D341Med (cell line): ENCODE results near the gene SIAE.
A peak's percentile ranks its signal among the peaks of the same experiment; 100 is the strongest.

ENCODE experiments used
- DNase-seq: peaks from one replicate; pipeline ENCODE4 v3.0.0; 2012; ENCODE audit warnings: low spot score

Gene SIAE, protein sequence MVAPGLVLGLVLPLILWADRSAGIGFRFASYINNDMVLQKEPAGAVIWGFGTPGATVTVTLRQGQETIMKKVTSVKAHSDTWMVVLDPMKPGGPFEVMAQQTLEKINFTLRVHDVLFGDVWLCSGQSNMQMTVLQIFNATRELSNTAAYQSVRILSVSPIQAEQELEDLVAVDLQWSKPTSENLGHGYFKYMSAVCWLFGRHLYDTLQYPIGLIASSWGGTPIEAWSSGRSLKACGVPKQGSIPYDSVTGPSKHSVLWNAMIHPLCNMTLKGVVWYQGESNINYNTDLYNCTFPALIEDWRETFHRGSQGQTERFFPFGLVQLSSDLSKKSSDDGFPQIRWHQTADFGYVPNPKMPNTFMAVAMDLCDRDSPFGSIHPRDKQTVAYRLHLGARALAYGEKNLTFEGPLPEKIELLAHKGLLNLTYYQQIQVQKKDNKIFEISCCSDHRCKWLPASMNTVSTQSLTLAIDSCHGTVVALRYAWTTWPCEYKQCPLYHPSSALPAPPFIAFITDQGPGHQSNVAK

GRCh38 chr11:124673333-124674167, at the start of gene SIAE, which contains the start of gene SPA17:
Gene SIAE, minus strand, starts transcription at chr11:124673739. Its CDS starts 31 bp downstream, at chr11:124673708.
Gene SPA17, plus strand, starts transcription at chr11:124673904. Its CDS starts 1,361 bp downstream, at chr11:124675265.
- DNase-seq: peak; percentile 95

DNA sequence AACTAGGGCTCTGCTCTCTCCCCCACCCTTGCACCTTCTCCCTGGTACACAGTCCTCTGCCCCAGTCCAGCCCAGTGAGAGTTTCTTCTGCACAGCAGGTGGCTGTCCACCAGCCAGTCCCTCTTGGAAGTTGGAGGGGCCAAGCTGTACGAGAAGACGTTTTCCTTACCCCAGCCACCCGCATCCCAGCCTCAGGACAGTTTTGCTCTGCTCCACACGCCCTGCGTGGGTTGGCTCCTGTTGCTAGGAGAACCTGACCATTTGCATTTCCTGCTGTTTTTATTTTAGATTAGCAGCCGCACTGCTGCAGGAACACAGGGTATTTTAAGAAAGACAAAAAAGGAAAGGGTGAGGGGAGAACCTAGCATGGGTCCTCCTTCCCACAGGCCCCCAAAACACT, 48.6 kb upstream of the SIAE start:
- no peak for DNase-seq

- DNase-seq: no peak
Observed at GRCh38 chr11:124719534-124719933, 46.0 kb upstream of the SIAE start.

- DNase-seq: no peak
Observed at GRCh38 chr11:124718801-124719200, 45.3 kb upstream of the SIAE start.

- DNase-seq: peak; percentile 45
Observed at GRCh38 chr11:124717786-124718651, 44.5 kb upstream of the SIAE start.

GRCh38 chr11:124717421-124717785, 43.9 kb upstream of the SIAE start:
- no peak for DNase-seq

- DNase-seq: no peak
Observed at GRCh38 chr11:124716591-124716990, 43.1 kb upstream of the SIAE start.

GRCh38 chr11:124712392-124712791, 38.9 kb upstream of the SIAE start:
- no peak for DNase-seq

DNA sequence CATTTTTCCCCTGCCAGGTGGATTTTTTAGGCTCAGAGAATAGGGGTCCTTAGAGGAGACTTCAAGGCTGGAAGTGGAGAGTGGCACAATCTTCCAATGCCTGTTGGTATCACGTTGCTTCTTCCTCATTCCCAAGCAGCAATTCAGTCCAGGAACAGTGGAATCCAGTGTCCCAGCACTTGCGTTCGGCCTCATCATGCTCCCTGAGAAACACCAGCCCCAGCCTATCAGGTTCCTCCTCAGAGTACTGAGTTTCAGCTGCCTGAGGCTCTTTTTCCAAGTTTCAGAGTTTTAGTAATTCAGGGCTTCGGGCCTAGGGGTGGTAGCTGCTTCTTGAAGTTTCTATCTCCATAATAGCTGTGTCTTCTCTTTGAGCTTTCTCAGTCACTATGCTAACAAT, 34.3 kb upstream of the SIAE start:
- no peak for DNase-seq

DNA sequence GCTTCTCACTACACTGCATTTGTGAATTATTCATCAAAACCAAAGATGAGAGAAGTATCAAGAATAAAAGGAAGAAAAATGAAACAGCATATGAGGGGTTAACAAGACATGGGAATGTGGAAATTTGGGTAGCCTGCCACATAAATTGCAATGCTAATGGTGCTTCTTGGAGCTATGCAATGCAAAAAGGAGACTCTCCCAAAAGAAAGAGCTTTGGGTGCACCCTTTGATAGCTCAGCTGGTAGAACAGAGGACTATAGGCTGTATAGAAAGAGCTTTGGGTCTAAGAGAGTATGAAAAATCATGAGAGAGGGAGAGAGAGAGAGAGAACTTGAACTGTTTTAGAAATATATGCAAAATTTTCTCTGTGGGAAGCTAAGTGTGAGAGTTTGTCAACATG, 26.5 kb upstream of the SIAE start:
- DNase-seq: no peak

DNA sequence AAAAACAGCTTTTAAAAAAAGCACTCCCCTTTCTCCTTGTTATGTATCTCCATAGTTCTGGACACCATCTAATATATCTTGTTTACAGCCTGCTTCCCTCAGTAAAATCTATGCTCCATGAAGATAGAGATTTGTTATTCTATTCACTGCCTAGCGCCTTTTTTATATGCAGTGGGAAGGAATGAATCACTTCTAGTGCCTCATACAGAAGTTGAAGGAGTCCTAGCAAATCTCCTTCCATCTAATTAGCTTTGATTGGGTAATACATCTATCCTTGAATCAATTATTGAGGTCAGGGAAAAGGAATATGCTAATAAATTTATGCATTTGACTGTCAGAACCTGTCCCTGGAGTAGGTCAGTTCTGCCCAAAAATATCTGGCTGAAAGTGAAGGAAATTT, 26.0 kb upstream of the SIAE start:
- DNase-seq: no peak

DNA sequence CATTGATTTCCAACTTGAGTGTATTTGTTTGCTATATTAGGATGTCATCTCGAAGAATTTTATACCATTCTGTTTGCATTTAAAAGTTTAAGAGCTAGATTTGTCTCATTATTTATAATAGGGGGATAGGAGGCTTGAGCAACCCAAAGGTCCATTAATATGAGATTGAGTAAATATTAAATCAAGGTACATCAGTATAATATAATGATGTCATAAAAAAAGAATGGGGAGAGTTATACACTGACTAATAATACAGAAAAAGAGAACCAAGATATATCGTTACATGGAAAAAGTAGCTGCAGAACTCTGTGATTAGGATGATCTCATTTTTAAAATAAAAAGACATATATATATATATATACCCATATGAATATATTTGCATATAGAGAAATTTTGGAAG, 19.6 kb upstream of the SIAE start:
- no peak for DNase-seq

GRCh38 chr11:124682443-124682842, 8.9 kb upstream of the SIAE start:
- DNase-seq: no peak

DNA sequence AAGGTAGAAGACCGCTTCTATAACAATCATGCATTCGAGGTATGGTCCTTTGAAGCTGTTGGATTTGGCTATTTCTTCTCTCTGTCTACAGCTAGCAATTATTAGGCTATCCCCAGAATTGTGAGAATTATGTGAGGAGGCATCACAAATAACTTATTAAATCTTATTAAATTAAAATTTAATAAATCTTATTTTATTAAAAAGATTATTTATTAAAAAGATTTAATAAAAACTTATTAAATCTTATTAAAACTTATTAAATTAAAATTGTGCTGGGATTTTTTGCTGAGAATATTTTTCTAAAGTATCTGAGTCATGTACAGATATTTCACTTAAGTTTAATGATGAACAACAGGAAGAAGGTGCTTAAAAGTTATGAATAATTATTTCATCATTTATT, 7.9 kb upstream of the SIAE start:
- no peak for DNase-seq

DNA sequence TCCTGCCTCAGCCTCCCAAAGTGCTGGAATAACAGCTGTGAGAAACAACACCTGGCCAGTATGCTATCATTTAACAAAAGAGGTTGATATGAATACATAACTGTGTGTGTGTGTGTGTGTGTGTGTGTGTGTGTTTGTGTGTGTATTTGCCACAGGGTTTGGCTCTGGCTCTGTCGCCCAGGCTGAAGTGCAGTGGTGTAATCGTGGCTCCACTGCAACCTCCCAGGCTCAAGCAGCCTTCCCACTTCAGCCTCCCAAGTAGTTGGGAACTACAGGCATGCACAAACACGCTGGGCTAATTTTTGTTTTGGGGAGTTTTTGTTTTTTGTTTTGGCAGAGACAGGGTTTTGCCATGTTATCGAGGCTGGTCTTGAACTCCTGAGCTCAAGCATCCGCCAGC, 4.9 kb upstream of the SIAE start:
- no peak for DNase-seq

- DNase-seq: no peak
Observed at GRCh38 chr11:124676386-124676785, 2.8 kb upstream of the SIAE start.

DNA sequence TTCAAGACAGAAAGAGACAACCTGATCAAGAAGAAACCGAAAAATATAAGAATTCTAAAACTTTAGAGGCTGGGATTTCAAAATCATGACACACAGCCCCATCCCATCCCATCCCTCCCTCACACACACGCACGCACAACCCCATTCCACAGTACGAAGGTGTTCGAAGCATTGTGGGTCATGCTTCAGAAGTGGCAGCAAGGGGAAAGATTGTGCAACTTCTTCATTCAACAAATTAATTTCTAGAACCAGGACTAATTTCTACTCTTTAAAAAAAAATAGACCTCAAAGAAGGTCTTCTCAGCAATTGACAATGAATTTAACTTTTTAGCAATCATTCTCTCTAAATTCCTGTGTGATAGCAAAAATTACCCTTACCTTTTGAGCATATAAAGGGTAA, 1.0 kb upstream of the SIAE start:
- no peak for DNase-seq

DNA sequence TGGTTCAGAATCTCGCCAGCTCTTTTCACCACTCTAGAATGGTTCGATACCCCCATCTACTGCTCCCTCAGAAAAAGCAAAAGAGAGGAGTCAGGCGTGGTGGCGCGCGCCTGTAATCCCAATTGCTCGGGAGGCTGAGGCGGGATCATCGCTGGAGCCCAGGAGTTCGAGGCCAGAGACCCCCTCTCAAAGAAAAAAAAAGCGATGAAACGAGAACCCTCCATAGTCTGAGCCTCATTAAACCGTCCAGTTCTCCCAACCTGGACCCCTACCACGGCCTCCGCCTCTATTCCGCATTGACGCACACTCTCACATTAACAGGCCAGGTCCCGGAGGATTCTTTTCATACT, 604 bp upstream of the SIAE start:
- DNase-seq: peak; percentile 37

- DNase-seq: no peak
Observed at GRCh38 chr11:124672536-124673215, 863 bp downstream of the SIAE start.

- DNase-seq: no peak
Observed at GRCh38 chr11:124670732-124671131, 2.8 kb downstream of the SIAE start.

DNA sequence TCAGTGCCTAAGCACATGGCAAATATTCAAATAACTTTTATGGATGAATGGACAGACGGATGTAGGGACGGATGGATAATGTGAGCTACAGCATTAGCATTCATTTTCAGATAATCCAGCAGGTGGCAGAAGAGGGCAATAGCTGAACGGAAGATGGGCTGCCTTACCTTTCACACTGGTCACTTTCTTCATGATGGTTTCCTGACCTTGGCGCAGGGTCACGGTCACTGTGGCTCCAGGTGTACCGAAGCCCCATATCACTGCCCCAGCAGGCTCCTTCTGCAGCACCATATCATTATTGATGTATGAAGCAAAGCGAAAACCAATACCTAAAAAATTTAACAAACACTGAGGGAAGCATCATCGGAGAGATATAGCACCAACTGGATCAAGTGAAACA, 4.3 kb downstream of the SIAE start:
- DNase-seq: peak; percentile 59

DNA sequence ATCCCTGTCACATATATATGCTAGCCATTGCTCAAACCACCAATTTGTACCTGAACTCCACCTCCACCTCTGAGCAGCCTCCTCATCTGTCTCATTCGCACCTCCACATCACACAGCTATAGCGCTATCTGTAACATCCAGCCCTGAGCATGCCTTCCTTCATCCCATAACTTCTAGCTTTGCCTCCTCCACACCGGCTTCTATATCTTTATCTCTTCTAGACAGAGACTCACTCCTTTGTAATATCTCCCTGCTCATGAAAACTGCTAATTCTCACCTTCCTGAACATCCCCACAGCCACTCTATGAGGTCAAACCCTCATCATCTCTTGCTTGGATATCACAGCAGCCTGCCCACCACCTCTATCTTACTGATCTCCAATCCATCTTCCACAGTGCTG, 5.9 kb downstream of the SIAE start:
- no peak for DNase-seq
